NCI-H510A treated with DMSO at 0.1 percent for 48 hours (cell line): ENCODE data around the gene APOBEC3A.
"Not testable (repeated sequence)": the region's sequence is repeated elsewhere in the genome, so short reads cannot be mapped to it uniquely, and the experiment has no call there.

Source experiments
- DNase-seq: peaks from one replicate; lab custom pipeline; 2025; lab: John Stamatoyannopoulos, UW

APOBEC3A gene

DNA sequence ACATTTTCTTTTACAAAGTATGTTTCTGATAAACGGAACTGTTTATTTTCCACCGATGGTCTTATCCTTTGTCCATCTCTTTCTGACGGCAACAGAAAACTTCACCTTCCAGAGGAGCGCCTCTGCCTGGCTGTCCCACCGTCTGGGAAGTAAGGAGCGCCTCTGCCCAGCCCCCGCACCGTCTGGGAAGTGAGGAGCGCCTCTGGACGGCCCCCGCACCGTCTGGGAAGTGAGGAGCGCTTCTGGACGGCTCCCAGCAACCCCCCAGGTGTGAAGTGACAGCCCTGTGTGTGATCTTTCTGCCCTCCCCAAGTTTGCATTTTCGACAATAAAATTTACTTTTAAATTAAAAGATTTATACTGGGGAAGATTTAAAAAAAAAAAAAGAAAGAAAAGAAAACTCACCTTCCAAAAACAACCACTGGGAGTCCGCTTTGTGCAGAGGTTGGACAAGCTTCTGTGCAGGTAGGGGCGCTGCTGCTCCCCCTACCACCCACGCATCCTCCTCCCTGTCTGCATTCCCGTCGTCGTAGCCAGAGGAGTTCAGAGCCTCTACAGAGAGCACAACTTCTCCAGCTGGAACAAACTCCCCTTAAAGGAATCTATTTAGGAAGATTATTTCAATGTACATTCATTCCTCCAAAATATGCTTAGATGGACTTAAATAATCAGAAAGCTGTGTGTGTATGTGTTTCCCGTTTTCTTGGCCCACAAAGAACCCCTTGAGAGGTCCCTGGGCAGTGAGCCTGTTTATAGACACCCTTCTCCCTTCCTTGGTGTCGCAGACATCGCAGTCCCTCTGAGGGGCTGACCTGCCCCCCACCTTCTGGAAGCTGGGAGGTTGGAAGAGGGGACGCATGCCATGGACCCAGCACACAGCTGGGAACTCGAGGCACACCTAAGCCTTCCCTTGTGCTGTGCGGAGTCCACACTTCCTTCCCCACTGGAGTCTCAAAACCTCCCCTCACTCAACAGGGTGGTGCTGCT lies 23.9 kb downstream of the APOBEC3A start:
- DNase-seq, result peak; percentile 10

DNA sequence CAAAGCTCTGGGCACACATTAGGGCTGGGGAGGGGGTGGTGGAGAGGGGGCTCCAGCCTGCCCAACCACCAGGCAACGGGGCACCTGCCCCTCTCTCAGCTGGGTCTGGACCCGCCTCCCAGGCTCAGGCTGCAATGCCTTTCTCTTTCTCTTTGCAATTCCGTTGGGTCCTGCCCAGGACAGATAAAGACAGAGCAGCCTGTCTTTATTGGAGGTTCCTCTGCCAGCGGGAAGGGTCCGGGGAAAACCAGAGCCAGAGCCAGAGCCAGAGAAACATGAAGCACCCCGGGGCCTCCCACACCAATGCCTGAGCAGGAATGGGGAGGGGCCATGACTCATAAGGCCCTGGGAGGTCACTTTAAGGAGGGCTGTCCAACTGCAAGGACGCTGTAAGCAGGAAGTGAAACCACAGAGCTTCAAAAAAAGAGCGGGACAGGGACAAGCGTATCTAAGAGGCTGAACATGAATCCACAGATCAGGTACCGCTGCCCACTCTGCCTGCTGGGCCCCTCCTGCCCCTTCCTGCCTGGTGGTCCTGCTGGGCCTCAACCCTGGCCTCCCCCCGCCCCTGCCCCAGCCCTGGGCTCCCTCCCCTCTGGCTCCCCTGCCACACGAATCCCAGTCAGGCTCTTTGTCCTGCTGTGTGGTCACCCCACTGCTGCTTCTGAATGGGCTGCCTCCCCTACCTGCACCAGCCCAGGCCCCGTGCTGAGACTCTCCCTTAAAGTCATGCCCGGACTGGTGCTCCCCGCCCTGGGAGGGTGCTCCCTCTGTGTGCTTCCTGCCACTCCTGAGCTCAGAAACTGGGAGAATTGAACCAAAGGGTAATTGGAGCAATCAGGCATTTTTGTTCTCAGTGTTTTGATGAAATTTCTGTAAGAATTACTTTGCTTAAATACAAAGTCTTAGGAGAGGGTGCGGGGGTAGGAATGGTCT lies 24.9 kb downstream of the APOBEC3A start, which contains the start of gene APOBEC3B:
APOBEC3B (plus strand) TSS at position 356 of the 936 bp plus-strand sequence; CDS start at position 463, 107 bp downstream.
- DNase-seq, result peak; percentile 46

DNA sequence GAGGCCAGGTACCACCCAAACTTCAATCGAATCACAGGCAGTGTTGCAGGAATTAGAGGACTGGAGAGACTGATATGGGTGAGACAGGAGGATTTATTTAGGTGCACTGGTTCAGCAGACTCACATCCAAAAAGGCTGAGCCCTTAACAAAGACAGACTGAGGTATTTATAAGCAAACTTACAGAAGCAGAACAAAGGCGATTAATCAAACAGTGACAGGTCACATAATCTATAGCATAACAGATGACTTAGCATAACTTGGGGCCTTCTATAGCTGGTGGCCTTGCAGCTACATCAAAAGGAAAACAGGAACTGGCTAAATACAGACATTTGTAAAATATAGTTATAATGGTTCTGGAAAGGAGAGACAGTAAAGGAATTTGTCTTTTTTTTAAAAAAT lies 26.8 kb downstream of the APOBEC3A start:
- DNase-seq, result no peak

DNA sequence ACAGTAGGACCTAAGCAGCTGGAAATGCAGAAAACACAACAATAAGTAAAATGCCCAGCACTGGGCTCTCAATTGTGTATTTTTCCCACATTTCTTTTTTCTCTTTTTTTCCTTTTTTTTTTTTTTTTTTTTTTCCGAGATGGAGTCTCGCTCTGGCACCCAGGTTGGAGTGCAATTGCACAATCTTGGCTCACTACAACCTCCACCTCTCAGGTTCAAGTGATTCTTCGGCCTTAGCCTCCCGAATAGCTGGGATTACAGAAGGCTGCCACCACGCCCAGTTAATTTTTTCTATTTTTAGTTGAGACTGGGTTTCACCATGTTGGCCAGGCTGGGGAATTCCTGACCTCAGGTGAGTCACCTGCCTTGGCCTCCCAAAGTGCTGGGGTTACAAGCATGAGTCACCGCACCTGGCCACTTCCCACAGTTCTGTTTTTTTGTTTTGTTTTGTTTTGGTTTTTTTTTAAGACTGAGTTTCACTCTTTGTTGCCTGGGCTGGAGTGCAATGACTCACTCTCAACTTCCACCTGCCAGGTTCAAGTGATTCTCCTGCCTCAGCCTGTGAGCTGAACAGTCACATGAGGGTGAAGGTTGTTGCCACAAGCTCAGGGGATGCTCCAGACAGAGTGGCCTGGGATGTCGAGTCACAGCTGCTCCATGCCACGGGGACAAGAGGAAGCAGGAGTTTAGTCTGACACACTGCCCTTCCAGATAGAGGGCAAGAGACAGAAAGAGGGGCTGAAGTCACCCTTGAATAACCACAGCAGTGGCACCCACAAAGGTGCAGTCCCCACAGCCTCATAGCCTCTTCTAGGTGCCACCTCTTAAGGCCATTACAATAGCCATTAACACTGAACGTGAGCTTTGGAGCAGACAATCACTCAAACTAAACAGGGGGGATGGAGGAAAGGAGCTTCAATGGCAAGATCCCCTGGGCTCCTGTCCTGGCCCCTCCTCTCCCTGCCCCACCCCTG lies 27.7 kb downstream of the APOBEC3A start:
- peak; percentile 72 for DNase-seq

DNA sequence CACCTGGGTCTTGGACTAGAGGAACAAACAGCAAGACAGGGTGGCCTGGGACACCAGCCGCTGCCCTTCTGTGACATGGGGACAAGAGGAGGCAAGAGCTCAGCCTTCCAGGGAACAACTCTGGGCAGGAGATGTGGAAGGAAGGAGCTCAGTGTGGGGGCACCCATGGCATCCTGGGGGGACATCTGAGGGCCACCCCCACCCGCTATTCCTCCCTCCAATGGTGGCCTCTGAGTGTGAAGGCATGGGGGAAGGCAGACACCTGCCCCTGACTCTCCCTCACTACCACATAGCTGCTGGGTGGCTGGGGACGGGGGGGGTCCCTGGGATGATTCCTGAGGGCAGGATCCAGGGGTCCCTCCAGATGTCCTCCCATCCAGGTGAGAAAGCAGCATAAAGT lies 29.2 kb downstream of the APOBEC3A start:
- DNase-seq, result no peak

DNA sequence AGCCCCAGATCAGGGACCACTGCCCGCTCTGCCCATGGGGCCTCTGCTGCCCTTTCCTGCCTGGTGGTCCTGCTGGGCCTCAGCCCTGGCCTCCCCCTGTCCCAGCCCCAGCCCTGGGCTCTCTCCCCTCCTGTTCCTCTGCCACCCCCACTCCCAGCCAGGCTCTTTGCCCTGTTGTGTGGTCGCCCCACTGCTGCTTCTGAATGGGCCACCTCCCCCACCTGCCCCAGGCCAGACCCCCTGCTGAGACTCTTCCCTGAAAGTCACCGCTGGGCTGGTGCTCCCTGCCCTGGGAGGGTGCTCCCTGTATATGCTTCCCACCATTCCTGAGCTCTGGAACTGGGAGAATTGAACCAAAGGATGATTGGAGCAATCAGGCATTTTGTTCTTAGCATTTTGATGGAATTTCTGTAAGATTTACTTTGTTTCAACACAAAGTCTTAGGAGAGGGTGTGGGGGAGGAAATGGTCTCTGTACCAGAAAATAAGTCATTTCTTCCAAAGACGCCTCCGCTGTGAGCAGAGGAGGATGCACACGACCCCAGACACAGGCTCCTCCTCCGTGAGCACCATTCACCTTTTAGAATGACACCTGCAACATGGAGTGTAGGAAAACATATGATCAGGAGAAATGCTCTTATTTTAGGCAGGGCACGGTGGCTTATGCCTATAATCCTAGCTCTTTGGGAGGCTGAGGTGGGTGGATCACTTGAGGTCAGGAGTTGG lies 29.9 kb downstream of the APOBEC3A start:
- no peak for DNase-seq

DNA sequence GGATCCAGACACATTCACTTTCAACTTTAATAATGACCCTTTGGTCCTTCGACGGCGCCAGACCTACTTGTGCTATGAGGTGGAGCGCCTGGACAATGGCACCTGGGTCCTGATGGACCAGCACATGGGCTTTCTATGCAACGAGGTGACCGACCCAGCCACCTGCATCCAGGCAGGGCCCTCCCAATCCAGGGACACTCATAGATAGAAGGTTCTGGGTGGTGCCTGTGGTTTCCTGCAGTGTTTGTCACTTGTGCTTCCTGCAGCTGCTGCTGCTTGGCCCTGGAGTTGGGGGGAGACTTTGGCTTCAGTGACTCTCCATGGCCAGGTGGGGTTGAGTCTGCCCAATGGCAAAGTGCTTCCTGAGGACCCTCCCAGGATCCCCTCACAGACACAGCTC lies 32.1 kb downstream of the APOBEC3A start:
- DNase-seq, result peak; percentile 2

DNA sequence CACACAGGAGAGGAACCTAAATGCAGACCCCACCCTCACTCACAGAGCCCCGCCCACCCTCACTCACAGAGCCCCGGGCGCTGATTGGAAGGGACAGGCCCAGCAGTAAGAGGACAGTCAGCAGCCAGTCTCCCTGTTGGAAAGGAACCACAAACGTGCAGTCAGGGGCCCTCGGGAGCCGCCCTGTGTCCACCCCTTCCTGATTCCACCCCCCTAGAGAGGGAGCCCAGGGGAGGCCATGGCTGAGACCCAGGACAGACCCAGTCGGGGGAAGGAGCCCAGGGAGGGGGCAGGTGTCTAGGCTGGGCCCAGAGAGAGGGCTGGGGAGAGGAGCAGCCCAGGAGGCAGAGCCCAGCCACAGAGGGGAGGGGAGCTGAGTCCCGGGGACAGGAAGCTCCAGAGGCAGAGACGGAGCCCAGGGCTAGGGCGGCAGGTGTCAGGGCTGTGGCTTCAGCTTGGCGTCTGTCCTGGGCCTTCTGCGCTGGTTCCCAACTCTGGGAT lies 35.5 kb downstream of the APOBEC3A start:
- peak; percentile 19 for DNase-seq

DNA sequence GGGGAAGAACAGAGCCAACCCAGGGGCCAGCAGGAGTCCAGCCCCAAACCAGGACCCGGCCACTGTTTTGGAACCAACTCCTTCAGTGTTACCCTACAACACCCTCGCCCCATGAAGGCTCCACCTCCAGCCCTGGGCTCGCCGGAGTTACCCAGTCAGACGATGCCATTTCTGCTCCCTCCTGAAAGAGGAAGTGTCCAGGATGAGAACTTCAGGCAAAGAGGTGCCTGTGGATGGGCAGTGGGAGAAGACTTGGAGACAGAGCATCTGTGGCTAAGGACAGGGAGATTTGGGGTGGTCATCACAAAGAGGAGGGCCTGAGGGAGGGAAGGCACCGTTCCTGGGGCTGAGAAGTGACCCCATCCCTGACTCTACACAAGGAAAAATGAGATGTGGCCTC lies 38.7 kb downstream of the APOBEC3A start:
- no peak for DNase-seq

DNA sequence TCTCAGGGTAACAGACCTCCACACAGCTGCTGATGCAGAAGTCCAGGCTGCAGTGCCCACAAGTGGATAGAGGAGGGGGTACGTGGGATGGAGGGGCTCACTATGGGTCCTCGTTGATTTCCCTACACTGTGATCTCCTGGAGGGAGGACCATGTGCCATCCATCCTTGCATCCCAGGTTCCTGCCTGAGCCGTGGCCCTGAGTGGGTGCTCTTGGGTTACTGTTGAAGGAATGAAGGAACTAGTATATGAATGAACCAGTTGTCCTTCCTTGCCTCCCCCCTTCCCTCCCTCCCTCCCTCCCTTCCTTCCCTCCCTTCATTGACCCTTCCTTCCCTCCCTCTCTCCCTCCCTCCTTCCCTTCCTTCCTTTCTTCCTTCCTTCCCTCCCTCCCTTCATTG lies 40.1 kb downstream of the APOBEC3A start:
- DNase-seq, result no peak

DNA sequence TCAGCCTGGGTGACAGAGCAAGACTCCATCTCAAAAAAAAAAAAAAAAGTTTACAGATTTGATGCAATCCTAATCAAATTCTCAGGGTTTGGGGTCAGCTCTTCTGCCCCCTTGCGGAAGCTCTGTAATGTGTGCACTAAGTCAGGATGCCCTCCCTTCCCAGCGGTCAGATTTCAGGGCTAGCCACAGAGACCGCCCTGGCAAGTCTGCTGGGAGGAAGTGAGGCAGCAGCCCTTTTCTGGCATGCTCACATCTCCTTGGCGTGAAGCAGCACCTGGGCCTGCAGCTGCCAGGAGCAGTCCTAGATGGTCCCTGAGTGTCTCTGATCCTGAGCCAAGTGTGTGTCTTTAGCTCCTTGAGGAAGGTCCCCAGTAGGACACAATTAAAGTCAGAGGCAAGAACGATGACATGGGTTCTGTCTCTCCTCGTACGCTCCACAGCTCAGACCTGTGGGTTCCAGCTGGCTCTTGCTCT lies 45.8 kb downstream of the APOBEC3A start:
- DNase-seq, result peak; percentile 76

DNA sequence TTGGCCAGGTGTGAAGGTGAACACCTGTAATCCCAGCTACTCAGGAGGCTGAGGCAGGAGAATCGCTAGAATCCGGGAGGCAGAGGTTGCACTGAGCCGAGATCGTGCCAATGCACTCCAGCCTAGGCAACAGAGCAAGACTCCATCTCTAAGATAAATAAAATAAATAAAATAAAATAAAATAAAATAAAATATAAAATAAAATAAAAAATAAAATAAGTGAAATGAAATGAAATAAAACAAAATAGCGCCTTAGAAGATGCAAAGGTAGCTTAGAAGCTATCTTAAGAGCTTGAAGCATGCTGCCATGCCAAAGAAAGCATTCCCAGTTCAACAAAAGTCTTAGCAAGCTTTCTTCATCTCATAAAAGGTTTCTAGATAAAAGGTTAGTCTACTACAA lies 49.8 kb downstream of the APOBEC3A start:
- DNase-seq, result no peak

DNA sequence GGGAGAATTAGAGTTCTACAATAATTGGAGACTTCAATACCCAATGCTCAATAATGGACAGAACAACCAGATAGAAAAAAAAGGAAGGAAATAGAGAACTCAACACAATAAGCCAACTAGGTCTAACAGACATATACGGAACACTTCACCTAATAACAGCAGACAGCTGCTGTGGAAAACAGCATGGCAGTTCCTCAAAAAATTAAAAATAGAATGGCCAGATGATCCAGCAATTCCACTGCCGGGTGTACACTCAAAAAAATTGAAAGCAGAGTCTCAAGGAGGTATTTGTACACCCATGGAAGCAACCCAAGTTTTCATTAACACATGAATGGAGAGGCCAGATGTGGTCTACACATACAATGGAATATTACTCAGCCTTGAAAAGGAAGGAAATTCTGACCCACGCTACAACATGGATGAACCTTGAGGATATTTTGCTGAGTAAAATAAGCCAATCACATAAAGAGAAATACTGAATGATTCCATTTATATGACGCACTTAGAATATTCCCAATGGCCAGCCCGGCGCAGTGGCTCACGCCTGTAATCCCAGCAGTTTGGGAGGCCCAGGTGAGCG lies 51.0 kb downstream of the APOBEC3A start:
- DNase-seq, result not testable (repeated sequence)

DNA sequence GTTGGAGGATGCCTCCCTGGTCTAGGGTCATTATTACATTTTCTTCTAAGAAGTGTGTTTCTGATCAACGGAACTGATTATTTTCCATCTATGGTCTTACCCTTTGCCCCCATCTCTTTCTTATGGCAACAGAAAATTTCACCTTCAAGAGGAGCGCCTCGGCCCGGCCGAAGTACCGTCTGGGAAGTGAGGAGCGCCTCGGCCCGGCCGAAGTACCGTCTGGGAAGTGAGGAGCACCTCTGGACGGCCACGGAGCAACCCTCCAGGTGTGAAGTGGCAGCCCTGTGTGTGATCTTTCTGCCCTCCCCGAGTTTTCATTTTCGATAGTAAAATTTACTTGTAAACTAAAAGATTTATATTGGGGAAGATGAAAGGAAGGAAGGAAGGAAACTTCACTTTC lies 53.5 kb downstream of the APOBEC3A start:
- DNase-seq, result no peak
